ENCODE measurements around the gene PPM1H. TPM values are rescaled to one million over a fixed set of nuclear protein-coding genes. Genes with fewer than 3 reads are reported as not detected.

PPM1H gene
- total RNA-seq, 1 experiment from 2014 or later, result 12.0 TPM

GRCh38 chr12:62878211-62878610 lies 56.7 kb downstream of the PPM1H start:
- POLR2A ChIA-PET (ENCODE audit: unreplicated experiment), result no interaction called here
- H4K20me1 ChIP-seq (ENCODE audit: low read length), result no peaks in the 10 kb centered on the region

DNA sequence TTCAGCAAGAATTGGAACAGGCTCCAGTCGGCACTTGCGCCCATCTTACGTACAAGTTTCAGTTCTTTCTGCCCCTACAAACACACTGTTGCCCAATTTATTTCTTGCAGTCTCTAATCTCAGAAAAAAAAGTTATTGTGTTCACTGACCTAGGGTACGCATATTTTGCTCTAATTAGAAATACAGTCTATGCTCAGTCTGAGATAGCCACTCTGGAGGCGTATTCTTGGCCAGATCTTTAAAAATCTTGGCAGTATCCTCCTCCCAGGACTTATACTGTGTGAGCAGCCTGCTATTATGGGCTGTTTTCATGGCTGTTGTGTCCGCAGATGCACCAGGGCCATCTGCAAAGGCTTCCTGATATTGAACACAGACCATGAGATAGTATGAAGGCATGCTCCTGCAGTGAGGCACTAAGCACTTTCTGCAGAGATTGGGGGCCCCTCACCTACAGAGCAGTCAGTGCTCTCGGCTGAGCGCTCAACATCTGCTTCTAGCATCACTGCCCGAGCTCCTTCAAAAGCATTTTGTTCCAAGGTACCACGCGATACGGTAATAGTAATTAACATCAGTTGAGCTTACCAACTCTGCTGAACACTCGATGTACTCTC lies 57.9 kb downstream of the PPM1H start:
- peaks cover 46% of the 10 kb centered on the region for H3K4me1 ChIP-seq (ENCODE audit: insufficient read depth, low read length)
- H3K27ac ChIP-seq (ENCODE audit: low read length), result no peak overlapping the region
- 0 out of 2 replicates have a peak, but pooled peaks cover 5% of the 10 kb centered on the region for H3K36me3 ChIP-seq (ENCODE audit: low read depth, low read length)
- no peak overlapping the region for H3K4me3 ChIP-seq (ENCODE audit: low read length)
- H2AFZ ChIP-seq (ENCODE audit: low read length), result no peak overlapping the region
- H3K9me2 ChIP-seq (replicated peaks; ENCODE audit: low read length), result no peaks in the 10 kb centered on the region
- TF ChIP-seq, protein P1, sequence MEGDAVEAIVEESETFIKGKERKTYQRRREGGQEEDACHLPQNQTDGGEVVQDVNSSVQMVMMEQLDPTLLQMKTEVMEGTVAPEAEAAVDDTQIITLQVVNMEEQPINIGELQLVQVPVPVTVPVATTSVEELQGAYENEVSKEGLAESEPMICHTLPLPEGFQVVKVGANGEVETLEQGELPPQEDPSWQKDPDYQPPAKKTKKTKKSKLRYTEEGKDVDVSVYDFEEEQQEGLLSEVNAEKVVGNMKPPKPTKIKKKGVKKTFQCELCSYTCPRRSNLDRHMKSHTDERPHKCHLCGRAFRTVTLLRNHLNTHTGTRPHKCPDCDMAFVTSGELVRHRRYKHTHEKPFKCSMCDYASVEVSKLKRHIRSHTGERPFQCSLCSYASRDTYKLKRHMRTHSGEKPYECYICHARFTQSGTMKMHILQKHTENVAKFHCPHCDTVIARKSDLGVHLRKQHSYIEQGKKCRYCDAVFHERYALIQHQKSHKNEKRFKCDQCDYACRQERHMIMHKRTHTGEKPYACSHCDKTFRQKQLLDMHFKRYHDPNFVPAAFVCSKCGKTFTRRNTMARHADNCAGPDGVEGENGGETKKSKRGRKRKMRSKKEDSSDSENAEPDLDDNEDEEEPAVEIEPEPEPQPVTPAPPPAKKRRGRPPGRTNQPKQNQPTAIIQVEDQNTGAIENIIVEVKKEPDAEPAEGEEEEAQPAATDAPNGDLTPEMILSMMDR (conservative IDR thresholded peaks at IDR 0.05; ENCODE audit: low read depth, low read length), result no peak
- TF ChIP-seq EZH2 (IDR thresholded peaks at IDR 0.05; ENCODE audit: low read length, unreplicated experiment) (no peak), EZH2phosphoT487 (IDR thresholded peaks at IDR 0.05; ENCODE audit: borderline replicate concordance, low read length) (no peak)
- H4K20me1 ChIP-seq (ENCODE audit: low read length), result no peaks in the 10 kb centered on the region
- no peaks in the 10 kb centered on the region for H3K27me3 ChIP-seq (ENCODE audit: low read length)
- intact Hi-C loops (cut with micrococcal nuclease), result no loop called here
- no peak for ATAC-seq
- no peaks in the 10 kb centered on the region for H3K9me3 ChIP-seq (ENCODE audit: low read length)
- BruUV-seq (replicated peaks), result no TSS peak
- ChIA-PET CTCF (no interaction called here), POLR2A (ENCODE audit: unreplicated experiment) (interaction anchor here (0.6 kb wide), 1 partner anchor 21 kb away, joined by 3 read pairs; no protein-coding TSS in a partner anchor)
- no peak overlapping the region for H3K4me2 ChIP-seq (ENCODE audit: low read length)
- H3K9ac ChIP-seq (ENCODE audit: low read length), result no peak overlapping the region
- no peak for DNase-seq
- no peaks in the 10 kb centered on the region for H3F3A ChIP-seq (ENCODE audit: low read length, unreplicated experiment)
- H3K79me2 ChIP-seq (ENCODE audit: low read length), result peaks cover 6% of the 10 kb centered on the region

More at GRCh38 chr12:62878211-62878610, 56.7 kb downstream of the PPM1H start:
- Histone ChIP-seq H2AFZ (ENCODE audit: low read length) (no peak overlapping the region), H3K27me3 (ENCODE audit: low read length) (no peaks in the 10 kb centered on the region), H3K79me2 (ENCODE audit: low read length) (no peaks in the 10 kb centered on the region), H3K4me3 (ENCODE audit: low read length) (no peak overlapping the region), H3K36me3 (ENCODE audit: low read depth, low read length) (0 out of 2 replicates have a peak, but pooled peaks cover 5% of the 10 kb centered on the region), H3K27ac (ENCODE audit: low read length) (peak overlapping the region; percentile 24), H3K9me3 (ENCODE audit: low read length) (no peaks in the 10 kb centered on the region), H3K9me2 (replicated peaks; ENCODE audit: low read length) (no peaks in the 10 kb centered on the region), H3K4me1 (ENCODE audit: insufficient read depth, low read length) (peaks cover 35% of the 10 kb centered on the region), H3K4me2 (ENCODE audit: low read length) (no peak overlapping the region), H3F3A (ENCODE audit: low read length, unreplicated experiment) (no peaks in the 10 kb centered on the region), H3K9ac (ENCODE audit: low read length) (no peak overlapping the region)
- TF ChIP-seq, protein P1 (conservative IDR thresholded peaks at IDR 0.05; ENCODE audit: low read depth, low read length), result no peak
- TF ChIP-seq EZH2phosphoT487 (IDR thresholded peaks at IDR 0.05; ENCODE audit: borderline replicate concordance, low read length) (no peak), EZH2 (IDR thresholded peaks at IDR 0.05; ENCODE audit: low read length, unreplicated experiment) (no peak)
- intact Hi-C loops (cut with micrococcal nuclease), result no loop called here
- no TSS peak for BruUV-seq (replicated peaks)
- CTCF ChIA-PET, result no interaction called here
- ATAC-seq (no peak), DNase-seq (no peak)

GRCh38 chr12:62873826-62874448 lies 61.0 kb downstream of the PPM1H start:
- Histone ChIP-seq H3K36me3 (ENCODE audit: low read depth, low read length) (peaks cover 9% of the 10 kb centered on the region; the same call in 1 of the 2 replicates), H3K27me3 (ENCODE audit: low read length) (no peaks in the 10 kb centered on the region), H3K79me2 (ENCODE audit: low read length) (peaks cover 22% of the 10 kb centered on the region), H3F3A (ENCODE audit: low read length, unreplicated experiment) (no peaks in the 10 kb centered on the region), H3K4me3 (ENCODE audit: low read length) (peak overlapping the region; percentile 38), H3K27ac (ENCODE audit: low read length) (peak overlapping the region; percentile 89), H3K9ac (ENCODE audit: low read length) (peak overlapping the region; percentile 32), H4K20me1 (ENCODE audit: low read length) (no peaks in the 10 kb centered on the region), H3K9me3 (ENCODE audit: low read length) (no peaks in the 10 kb centered on the region), H2AFZ (ENCODE audit: low read length) (peak overlapping the region; percentile 33), H3K4me1 (ENCODE audit: insufficient read depth, low read length) (peaks cover 46% of the 10 kb centered on the region), H3K9me2 (replicated peaks; ENCODE audit: low read length) (no peaks in the 10 kb centered on the region), H3K4me2 (ENCODE audit: low read length) (peak overlapping the region; percentile 80)
- DNase-seq (no peak), ATAC-seq (peak; percentile 53)
- CTCF ChIA-PET, result interaction anchor here (0.9 kb wide), 1 partner anchor 61 kb away, joined by 7 read pairs; no protein-coding TSS in a partner anchor
- TSS peak; percentile 93 for BruUV-seq (replicated peaks)
- intact Hi-C loops (cut with micrococcal nuclease), result loop anchor here (2.0 kb wide), 1 partner anchor 59 kb away; no protein-coding TSS in a partner anchor
- POLR2A ChIA-PET (ENCODE audit: unreplicated experiment), result no interaction called here
- no peak for TF ChIP-seq EZH2 (IDR thresholded peaks at IDR 0.05; ENCODE audit: low read length, unreplicated experiment)
- TF ChIP-seq, protein P1 (conservative IDR thresholded peaks at IDR 0.05; ENCODE audit: low read depth, low read length), result no peak
